Stimulated activated CD4-positive, alpha-beta T cell treated with anti-CD3 and anti-CD28 coated beads, Interleukin-12 subunit alpha, Interleukin-12 subunit beta, amount 100 ng/mL, for 4 hours (primary cell): Measurements from ENCODE around the gene NUP210.

Experiments used
- DNase-seq: peaks from one replicate; pipeline ENCODE4 v3.0.0-alpha.2; 2020

Gene NUP210

DNA sequence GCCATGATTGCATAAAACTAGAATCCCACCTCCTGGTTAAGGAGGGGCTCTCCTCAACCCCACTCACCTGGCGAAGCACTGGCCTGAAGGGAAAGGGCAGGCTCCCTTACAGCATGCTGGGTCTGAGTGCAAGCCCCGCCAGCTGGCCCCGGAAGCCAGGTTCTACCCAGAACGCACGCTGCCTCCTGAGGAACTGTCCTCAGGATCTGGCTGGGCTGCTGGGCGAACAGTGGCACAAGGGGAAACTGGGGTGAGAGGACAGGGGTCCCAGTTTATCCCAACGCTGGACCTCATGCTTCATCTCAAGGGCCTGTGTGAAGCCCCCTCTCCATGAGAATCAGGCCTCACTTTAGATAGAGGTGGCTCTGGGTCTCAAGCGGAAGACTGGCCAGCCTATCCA, 47.5 kb downstream of the NUP210 start:
- no peak for DNase-seq

DNA sequence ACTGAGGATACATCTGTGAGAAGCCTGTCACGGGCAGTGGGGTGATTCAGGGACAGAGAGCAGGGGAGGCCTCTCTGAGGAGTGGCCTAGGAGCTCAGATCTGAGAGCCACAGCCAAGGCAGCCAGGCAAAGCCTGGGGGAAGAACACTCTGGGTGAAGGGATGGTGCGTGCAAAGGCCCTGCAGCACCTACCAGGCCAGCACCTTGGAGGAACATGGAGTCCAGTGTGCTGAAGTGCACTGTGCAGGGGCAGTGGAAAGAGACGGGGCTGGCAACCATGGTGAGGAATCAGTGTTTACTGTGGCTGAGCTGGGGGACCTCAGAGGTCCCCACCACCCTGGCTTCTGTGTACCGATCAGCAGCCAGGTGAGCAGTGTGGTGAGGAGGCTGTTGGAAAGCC, 48.0 kb downstream of the NUP210 start:
- DNase-seq: no peak

DNA sequence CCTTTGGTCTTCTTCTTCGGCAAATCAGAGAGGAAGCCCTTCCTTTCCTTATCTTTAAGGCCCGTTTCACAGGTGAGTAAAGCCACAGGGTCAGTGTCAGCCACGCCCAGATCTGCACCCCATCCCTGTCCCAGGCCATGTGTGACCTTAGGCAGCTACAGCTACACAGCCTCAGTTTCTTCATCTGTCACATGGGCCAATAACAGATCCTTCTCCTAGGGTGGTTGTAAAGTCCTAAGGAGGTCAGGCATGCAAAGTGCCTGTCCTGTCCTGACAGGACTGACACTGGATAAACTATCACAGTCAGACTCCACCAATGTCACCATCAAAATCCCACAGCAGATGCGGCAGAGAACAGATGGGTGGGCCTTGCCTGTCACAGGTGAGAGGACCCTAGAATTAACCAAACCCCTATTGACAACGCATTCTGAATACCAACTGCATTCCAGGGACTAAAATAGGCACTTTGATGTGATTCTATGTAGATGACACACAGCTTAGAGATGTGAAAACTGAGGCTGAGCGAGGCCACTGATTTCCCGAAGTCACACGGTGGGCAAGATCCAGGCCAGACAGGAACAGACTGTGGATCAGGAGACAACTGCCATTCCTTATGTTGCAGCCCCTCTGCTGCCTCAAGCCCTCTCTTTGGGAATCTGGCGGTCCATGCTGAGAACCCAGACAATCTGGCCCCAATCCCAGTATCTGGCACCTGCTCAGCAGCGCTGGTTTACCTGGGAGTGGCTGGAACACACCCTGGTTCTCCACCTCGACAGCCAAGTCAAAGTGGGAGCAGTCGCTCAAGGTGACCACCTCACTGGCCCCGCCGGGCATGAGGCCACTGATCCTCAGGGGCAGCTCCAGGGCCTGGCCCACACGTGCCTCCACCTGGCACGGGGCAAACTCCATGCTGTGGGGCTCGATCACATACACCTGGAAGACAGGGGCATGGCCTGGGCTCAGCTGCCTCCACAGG, 48.7 kb downstream of the NUP210 start:
- DNase-seq: no peak

DNA sequence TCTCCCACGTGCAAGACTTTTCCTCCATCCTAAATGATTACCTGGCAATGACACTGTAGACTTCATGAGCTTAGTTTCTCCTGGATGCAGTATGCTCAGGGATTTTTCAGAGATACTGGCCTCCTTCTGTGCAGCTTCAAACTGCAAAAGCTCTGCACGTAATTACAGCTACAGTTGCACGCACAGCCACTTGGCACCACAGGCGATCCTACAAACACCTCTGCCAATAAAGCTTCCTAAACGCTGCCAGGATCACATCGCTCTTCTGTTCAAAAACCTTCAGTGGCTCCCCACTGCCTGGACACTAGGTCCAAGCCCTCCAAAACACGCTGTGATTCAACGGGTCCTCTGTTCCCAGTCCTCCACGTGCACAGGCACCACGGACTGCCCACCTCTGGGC, 49.5 kb downstream of the NUP210 start:
- DNase-seq: no peak

DNA sequence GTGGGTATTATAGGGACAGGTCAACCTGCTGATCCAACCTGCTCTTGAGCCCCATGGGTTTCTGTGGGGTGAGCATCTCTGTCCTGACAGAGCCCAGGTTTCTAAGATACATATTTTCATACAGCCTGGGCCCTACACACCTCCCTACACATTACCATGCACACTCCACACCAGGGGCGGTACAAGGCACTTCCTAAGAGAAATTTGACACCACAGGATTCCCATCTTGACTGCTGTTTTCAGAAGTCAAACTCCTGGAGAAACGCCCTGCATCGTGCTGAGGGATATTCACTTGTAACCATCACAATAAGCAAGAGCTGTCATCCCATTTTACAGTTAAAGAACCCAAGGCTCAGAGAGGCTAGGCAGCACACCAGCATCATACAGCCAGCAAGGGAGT, 50.1 kb downstream of the NUP210 start:
- no peak for DNase-seq

DNA sequence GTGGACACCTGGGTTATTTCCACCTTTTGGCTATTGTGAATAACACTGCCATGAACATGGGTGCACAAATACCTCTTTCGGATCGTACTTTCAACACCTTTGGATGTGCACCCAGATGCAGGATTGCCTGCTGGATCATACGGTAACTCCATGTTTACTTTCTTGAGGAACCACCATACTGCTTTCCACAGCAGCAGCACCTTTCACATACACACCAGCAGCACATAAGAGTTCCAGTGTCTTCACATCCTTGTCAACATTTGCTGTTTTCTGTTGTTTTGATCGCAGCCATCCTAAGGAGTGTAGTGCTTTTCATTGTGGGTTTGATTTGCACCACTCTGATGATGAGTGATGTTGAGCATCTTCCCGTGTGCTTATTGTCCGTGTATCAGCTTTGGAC, 51.3 kb downstream of the NUP210 start:
- DNase-seq: no peak

DNA sequence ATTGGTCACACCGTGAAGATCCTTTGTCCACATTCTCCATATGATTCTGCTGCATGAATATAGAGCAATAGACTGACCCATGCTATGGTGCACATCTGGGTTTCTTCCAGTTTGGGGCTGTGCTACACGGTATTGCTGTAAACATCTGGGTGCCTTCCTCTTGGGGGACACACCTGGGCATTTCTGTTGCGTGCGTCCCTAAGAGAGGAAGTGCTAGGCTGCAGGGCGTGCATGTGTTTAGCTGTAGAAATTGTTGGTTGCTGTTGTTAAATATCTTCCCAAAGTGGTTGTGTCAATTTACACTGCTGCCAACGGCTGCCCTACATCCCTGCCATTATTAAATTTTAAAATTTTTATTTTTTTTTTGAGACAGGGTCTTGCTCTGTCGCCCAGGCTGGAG, 52.4 kb downstream of the NUP210 start:
- no peak for DNase-seq

DNA sequence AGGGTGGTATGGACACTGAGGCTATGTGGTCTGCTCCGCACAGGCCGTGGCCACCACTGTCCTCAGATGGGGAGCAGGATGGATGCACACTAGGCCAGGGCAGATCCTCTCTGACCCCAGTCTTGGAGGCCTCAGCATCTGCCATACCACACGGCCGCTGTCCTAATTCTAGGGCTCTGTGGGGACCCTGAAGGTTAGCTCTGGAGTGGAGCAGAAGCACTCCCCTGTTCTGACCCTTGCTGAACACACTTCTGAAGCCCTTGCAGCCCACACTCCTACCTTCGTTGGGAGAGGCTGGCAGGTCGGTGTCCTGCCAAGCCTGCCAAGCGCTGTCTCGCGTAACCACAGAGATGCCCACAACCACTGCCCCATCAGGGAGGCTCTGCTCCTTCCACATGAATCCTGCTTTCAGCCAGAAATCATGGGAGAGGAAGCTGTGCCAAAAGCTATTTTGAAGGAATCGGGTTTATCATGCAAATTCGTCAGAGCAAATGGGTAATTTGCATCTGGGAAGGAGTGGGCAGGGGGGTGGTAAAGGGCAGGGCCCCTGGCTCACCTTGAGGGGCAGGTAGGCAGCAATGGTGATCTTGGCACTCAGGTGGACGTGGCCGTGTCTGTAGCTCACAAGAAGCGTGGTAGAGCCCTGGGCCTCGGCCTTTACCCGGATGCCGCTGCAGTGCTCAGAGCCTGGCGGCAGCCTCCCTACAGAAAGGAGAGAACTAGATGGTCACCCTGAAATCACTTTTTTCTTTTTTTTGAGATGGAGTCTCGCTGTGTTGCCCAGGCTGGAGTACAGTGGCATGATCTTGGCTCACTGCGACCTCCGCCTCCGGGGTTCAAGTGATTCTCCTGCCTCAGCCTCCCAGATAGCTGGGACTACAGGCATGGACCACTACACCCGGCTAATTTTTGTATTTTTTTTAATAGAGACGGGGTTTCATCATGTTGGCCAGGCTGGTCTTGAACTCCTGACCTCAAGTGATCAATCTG, 54.4 kb downstream of the NUP210 start:
- DNase-seq: no peak

DNA sequence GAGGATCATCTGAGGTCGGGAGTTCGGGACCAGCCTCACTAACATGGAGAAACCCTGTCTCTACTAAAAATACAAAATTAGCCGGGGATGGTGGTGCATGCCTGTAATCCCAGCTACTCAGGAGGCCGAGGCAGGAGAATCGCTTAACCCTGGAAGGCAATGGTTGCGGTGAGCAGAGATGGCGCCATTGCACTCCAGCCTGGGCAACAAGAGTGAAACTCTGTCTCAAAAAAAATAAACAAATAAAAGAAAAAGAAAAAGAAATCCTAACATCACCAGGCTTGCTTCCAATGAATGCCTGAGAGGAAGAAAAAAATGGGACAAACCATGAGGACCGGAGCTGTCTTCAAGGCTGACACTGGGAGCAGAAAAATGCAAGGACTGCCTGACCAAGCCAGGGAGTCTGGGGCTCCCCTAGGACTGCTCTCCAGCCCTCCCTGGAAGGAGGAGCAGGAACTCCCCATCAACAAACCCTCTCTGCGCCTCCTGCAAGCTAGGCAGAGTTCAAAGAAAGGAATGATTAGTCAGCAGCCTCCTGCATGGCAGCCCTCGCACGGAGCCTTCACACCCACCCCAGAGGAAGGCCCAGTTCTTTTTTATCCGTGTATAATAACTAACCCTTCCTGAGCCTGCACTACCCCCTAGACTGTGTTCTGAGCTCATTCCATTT, 55.4 kb downstream of the NUP210 start:
- DNase-seq: no peak

DNA sequence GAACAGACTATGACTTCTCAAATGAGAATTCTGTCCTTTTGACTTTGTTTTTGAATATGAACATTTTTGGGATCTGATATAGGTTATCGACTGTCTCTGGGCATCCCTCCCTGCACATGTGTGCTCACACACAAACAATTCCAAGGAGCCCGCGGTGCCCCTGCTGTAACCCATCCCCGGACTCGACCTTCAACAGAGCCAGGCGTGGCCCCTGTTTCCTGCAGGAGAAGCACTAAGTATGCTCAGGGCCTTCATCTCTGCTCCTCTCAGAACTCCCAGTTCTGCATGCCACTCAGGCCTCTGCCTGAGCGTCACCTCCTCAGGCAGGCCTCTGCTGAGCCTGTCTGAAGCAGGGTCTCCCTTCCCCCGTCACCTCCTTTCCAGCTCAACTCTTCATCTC, 57.6 kb downstream of the NUP210 start:
- DNase-seq: no peak

DNA sequence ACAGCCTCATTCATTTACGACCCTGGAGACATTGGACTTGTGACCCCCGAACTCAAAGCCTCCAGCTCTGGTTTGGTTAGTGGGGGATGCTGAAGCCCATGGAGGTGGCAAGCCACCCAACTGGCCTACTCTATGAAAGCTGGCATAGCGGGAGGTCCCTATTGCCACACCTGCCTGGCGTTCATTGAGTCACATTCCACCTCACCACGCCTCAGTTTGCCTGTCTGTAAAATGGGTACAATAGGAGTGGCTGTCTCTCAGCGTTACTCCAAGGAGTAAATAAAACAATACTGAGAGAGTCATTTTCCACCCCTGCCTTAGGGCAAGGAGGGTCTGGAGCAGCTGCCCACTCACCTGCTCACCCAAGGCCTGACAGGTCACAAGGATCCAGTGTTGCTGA, 60.2 kb downstream of the NUP210 start:
- DNase-seq: no peak

DNA sequence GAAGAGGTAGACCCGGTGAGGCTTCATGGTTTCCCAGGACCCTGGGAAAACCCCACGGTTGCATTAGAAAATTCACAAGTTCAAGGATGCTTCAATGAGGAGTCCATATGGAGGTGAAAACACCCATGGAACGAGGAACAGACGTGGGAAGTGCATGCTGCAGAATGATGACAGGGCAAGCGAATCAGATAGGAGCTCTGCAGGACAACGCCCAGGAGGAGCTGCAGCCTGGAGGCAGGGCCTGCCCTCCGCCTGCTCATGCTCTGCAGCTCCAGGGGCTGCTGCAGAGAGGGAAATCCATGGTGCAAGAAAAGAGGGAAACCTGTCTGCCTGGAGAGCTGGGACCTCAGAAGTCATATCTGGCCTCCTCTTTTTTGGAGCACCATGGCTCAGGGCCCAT, 61.5 kb downstream of the NUP210 start:
- no peak for DNase-seq

DNA sequence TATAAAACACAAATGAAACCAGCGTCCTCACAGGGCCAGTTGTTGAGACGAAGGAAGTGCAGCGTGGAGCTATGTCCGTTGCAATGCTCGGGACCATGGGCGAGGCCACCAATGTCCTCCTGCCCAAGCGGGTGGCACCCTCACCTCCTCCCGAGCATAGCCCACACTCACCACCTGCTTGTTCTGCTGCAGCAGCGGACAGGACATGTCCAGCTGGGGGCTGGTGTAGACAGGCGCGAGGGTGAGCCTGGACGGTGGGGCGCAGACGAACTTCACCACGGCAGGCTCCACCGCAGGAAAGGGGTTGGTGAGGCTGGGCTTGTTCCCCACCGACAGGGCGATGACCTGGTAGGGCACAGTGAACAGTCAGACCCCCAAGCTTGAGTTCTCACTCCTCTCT, 62.1 kb downstream of the NUP210 start:
- DNase-seq: no peak

DNA sequence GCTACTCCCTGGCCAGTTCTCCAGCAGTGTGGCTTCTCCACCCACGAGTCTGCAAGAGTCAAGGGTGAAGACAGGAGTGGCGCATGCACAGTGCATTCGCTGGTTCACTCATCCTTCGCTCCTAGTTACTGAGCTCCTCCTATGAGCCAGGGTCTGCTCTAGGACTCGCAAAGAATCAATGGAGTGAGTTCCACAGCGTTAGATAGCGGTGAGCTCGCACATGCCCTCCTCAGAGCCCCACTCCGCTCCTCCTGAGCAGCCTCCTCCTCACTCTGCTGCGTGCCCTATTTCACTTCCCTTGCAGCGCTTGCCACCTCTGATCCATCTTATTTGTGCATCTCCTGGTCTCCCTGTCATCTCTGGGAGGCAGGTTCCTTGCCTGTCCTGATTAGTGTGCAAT, 63.0 kb downstream of the NUP210 start:
- DNase-seq: no peak

DNA sequence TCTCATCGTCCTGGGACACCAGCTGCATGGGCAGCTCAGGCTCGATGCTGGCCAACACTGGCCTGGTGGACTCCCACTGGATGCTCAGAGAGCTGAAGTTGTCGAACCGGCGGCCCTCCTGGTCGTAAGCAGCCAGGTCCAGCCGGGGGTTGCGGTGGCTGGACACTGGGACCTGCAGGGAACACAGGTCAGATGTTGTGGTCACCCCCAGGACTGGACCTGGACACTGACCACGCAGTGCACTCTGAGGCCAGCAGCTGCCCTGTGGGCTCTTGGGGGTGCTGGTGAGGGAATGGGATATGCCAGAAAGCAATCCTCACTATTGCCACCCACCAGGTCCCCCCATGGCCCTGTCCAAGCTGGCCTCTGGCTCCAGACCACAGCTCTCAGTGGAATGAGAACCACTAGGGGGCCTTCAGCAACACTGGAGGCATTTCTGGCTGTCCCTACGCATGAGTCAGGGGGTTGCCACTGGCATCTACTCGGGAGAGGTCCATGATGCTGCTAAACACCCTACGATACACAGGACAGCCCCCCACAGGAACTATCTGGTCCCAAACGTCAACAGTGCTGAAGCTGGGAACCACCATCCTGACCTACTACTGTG, 66.1 kb downstream of the NUP210 start:
- DNase-seq: no peak

DNA sequence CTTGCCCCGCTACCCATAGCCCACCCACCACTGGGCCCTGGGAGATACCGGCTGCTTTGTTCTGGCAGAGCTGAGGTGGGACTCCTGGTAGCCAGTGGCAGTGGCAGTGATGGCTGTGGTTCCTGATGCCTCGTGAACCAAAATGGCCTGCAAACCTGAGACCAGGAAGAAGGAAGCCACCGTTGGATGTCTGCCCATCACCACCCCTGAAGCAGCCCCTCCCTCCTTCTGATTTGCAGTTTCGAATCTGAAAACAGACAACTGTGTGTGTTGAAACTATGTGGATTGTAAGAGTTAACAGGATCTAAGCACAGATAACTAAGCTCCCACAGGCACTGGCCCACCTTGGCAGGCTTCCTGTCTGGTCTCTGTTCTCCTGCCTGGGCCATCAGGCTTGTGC, 66.6 kb downstream of the NUP210 start:
- DNase-seq: no peak

DNA sequence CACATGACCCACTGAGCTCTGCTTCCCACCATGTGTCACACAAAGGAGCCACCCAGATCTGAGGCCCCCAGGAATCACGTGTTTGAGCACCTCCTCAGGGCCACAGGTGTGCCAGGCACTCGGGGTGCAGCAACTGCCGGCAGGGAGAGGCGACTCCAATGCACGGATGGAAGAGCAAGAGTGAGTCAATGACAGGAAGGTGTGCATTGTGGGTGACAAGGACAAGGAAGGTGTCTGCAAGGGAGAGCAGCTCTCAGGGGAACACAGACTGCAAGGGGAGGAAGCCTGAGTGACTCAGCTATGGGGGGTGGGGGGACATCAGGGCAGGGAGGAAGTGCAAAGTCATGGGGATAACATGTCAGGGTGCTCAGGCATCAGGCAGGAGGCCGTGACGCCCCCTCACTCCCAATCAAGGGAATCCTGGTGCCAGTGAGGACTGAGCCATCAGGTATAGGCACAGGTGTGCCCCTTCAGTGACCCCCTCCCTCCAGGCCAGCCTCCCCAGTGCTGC, 67.4 kb downstream of the NUP210 start:
- DNase-seq: peak; percentile 21

DNA sequence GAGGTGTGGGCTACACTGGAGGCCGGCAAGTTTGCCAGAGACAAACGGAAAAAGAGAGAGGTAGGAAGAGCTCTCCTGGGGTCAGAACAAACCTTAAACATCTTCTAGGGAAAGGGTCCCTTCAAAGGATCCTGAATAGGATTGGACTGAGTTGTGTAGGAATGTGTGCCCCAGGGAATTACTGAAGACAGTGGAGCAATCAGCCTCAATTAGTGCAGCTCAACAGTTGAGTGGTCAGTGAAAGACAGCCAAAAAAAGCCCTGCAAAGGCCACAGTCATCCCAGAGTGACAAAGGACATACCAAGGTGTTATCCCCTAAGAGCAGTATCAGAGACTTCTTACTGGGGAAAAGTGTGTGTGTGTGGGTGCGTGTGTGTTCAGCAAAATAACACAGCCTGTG, 70.3 kb downstream of the NUP210 start:
- DNase-seq: no peak

DNA sequence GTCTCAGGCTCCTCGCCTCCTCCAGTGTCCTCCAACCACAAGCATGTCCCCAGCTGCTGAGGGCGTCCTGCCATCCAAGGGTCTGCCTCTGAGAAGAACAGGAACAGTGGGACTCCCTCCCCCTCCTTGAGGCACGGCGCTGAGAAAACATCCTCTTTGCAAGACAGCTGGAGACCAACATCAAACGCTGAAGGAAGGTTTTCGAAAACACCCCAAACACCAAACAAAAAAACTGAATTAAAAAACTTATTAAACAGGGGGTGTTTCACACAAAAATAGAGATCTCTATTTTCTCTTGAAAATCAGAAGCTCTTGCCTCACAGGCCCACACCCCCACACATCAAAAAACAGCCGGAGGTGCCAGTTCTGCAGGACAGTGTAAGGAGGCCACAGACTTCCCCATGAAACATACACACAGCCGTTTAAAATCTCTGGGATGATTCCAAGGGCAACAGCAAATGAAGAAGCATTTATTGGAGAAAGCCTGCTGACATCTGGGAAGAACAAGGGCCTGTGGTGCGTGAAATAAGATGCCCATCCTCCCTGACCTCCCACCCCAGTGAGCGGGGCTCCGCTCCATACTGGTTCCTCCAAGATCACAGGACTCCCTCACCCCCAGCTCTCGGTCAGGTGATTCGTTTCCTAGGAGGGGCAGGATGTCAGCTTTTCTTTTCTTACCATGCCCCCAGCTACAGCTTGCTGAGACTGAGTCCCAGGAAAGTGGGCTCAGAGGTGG, 71.3 kb downstream of the NUP210 start:
- no peak for DNase-seq

DNA sequence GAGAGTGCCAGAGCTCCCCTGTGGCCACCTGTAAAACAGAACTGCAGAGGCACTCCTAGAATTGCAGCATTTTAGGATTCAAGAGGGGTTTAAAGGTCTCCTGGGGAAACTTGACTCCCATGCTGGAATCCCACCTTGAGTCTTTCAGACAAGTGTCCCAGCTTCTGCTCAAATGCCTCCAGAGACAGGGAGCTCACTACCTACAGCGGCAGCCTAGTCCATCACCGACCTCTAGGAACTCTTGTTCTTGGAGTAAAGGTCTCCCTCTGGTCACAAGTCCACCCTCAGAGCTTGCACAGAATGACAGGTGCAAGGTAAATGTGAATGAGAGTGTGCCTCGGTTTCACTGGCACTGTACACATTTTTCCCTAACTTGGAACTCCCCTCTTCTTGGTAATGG, 72.0 kb downstream of the NUP210 start:
- no peak for DNase-seq

DNA sequence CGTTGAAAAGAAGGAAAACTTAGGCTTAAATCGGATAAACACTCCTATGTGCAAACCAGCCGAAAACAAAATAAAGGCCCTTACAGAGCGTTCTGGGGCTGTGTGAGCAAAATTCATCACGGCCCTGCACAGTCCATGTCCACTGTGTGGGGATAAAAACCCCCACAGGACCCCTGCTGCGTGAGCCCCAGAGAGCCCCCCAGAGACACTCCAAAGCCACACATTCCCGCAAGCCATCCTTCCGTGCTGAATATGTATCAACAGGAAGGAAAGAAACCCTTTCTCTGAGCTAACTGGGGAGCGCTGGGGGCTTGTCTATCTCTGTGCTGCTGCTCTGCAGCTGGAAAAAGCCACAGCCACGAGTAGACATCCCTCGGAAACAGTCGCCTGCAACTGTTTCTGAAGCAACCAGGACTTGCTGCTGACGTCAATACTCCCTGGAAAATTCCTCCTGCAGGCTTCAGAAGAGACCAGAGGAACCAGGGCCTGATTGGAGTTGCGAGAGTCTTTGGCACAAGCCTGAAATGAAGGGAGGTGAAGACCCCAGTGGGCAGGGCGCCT, 72.7 kb downstream of the NUP210 start:
- no peak for DNase-seq
